ENCODE measurements around the gene HDGFL2.
"Not testable (repeated sequence)": the region's sequence is repeated elsewhere in the genome, so short reads cannot be mapped to it uniquely, and the experiment has no call there.

HDGFL2 gene

GRCh38 chr19:4516939-4517300, 44.8 kb downstream of the HDGFL2 start:
- no peak for DNase-seq

- DNase-seq = no peak
Measured at GRCh38 chr19:4517451-4518057, 45.5 kb downstream of the HDGFL2 start.

- DNase-seq = peak; percentile 48
Measured at GRCh38 chr19:4518345-4519171, 46.5 kb downstream of the HDGFL2 start, which contains the start of gene PLIN4. Gene PLIN4, minus strand, starts transcription at chr19:4518486. Its CDS starts 214 bp downstream, at chr19:4518272.

- no peak for DNase-seq
Measured at GRCh38 chr19:4519172-4519496, 47.0 kb downstream of the HDGFL2 start.

GRCh38 chr19:4519521-4520277, 47.6 kb downstream of the HDGFL2 start:
- no peak for DNase-seq

- DNase-seq = no peak
Measured at GRCh38 chr19:4521170-4521887, 49.2 kb downstream of the HDGFL2 start.

GRCh38 chr19:4521888-4522242, 49.8 kb downstream of the HDGFL2 start:
- DNase-seq = no peak

GRCh38 chr19:4522291-4523002, 50.4 kb downstream of the HDGFL2 start:
- DNase-seq = no peak

GRCh38 chr19:4523306-4524110, 51.4 kb downstream of the HDGFL2 start:
- peak; percentile 29 for DNase-seq

GRCh38 chr19:4524808-4525562, 52.9 kb downstream of the HDGFL2 start:
- peak; percentile 59 for DNase-seq

GRCh38 chr19:4525563-4526002, 53.5 kb downstream of the HDGFL2 start:
- no peak for DNase-seq

GRCh38 chr19:4527377-4527776, 55.3 kb downstream of the HDGFL2 start:
- DNase-seq = not testable (repeated sequence)

GRCh38 chr19:4528843-4529242, 56.7 kb downstream of the HDGFL2 start:
- DNase-seq = no peak

GRCh38 chr19:4529924-4530522, 57.9 kb downstream of the HDGFL2 start:
- DNase-seq = no peak

- DNase-seq = no peak
Measured at GRCh38 chr19:4531562-4532165, 59.6 kb downstream of the HDGFL2 start.

- DNase-seq = no peak
Measured at GRCh38 chr19:4533334-4533733, 61.2 kb downstream of the HDGFL2 start.

- no peak for DNase-seq
Measured at GRCh38 chr19:4533835-4534424, 61.8 kb downstream of the HDGFL2 start.

- peak; percentile 80 for DNase-seq
Measured at GRCh38 chr19:4534836-4535658, 63.0 kb downstream of the HDGFL2 start, which contains the start of gene PLIN5. Gene PLIN5, minus strand, starts transcription at chr19:4535224. Its CDS starts 1,150 bp downstream, at chr19:4534074.
